Muscle layer of duodenum (tissue), 2 donors: ENCODE data around the gene CYP1A2.

Experiments used
- H3K27ac ChIP-seq: one replicate; pipeline ENCODE4 v1.7.0; 2013; ENCODE audit warnings: mild to moderate bottlenecking, low read length
- H3K27me3 ChIP-seq: one replicate; pipeline ENCODE4 v1.7.0; 2013; ENCODE audit warnings: low read depth, mild to moderate bottlenecking, control low read depth, low read length
- H3K36me3 ChIP-seq, 2 donors: one replicate each; pipeline ENCODE4 v1.7.0; 2013; ENCODE audit warnings: low read length in 2 of 2, control low read depth in 1 of 2, mild to moderate bottlenecking in 1 of 2; ENCODE audit not compliant: insufficient read depth in 2 of 2, control insufficient read depth in 1 of 2
- H3K4me1 ChIP-seq, 2 donors: one replicate each; pipeline ENCODE4 v1.7.0; 2013; ENCODE audit warnings: low read length in 2 of 2, mild to moderate bottlenecking in 2 of 2, control low read depth in 1 of 2, moderate library complexity in 1 of 2; ENCODE audit not compliant: insufficient read depth in 2 of 2, control insufficient read depth in 1 of 2
- H3K4me3 ChIP-seq, 2 donors: one replicate each; pipeline ENCODE4 v1.7.0; 2013; ENCODE audit warnings: low read length in 2 of 2, low read depth in 1 of 2, mild to moderate bottlenecking in 1 of 2
- H3K9me3 ChIP-seq, 2 donors: one replicate each; pipeline ENCODE4 v1.7.0; 2013; ENCODE audit warnings: low read length in 2 of 2, control low read depth in 1 of 2, mild to moderate bottlenecking in 1 of 2; ENCODE audit not compliant: control insufficient read depth in 1 of 2
- donor health status: healthy.

CYP1A2 gene

DNA sequence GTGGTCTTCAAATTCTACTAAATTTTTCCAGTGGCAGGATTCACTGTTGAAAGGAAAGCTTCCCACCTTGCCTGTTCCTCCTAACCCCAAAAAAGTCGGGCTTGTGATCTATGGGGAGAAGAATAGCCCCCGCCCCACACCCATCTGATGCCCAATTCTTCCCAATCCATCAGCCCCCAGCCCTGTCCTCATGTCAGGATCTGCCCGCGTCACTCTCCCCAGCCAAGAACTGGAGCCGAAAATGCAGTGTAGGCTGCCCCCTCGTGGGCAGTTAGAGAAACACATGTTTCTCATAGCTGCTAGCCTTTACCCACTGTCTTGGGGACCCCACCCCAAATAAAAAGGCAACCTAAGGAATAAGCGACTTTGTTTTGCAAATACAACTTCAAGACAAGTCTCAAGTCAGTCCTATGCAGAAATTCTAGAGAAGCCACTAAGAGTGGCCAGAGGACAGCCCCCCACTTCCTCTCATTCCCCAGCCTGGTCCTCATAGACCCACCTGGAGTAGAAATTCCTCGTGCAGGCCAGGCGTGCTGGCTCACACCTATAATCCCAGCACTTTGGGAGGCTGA, 20.2 kb downstream of the CYP1A2 start:
- H3K4me3 ChIP-seq, result no peak overlapping the region
- no peak overlapping the region for H3K27ac ChIP-seq
- H3K4me1 ChIP-seq, result no peaks in the 10 kb centered on the region
- H3K9me3 ChIP-seq, result no peaks in the 10 kb centered on the region
- H3K27me3 ChIP-seq, result no peaks in the 10 kb centered on the region
- no peaks in the 10 kb centered on the region for H3K36me3 ChIP-seq

DNA sequence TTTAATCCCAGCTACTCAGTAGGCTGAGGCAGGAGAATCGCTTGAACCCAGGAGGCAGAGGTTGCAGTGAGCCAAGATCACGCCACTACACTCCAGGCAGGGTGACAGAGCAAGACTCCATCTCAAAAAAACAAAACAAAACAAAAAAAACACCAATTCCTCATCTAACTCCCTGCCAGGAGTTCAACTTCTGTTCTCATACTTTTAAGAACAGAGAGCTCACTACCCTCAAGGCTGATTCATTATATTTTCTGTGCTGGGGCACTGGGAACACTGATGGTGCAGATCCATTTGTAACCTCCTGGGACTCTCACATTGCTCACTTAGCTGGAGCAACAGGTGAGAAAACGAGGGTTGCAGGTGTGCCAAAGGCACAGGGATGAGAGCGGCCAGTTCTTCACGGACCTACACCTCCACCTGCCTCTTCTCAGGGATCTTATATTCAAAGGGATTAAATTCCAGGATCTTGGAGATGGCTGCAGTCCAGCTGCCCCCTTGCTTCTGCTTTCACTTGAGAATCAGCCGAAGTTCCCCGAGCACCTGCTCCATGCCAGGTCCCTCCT, 20.9 kb downstream of the CYP1A2 start:
- no peaks in the 10 kb centered on the region for H3K36me3 ChIP-seq
- H3K9me3 ChIP-seq, result no peaks in the 10 kb centered on the region
- no peak overlapping the region for H3K4me3 ChIP-seq
- H3K4me1 ChIP-seq, result no peaks in the 10 kb centered on the region
- H3K27me3 ChIP-seq, result no peaks in the 10 kb centered on the region
- no peak overlapping the region for H3K27ac ChIP-seq

GRCh38 chr15:74770211-74770903, 21.7 kb downstream of the CYP1A2 start:
- Histone ChIP-seq H3K27me3 (no peaks in the 10 kb centered on the region), H3K27ac (no peak overlapping the region), H3K36me3 (no peaks in the 10 kb centered on the region), H3K4me3 (no peak overlapping the region), H3K9me3 (no peaks in the 10 kb centered on the region), H3K4me1 (no peaks in the 10 kb centered on the region)

DNA sequence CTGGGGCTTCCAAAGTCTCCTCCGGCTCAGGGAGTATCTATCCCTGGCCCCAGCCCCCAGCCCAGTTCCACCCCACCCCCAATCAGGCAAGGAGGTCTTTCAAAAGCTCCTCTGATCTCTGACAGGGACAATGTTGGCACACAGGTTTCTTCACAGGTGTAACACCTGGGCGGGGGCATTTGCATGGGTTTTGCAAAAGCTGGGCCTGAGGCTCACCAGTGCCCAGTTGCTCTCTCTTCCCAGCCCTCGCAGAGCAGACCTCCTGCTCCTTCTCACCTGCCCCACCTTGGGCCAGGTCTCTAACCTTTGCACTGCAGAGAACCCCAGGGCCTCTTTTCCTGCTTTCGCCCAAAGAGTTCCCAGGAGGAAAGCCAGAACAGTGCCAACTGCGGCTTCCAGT, 24.7 kb downstream of the CYP1A2 start:
- Histone ChIP-seq H3K4me3 (no peak overlapping the region), H3K27ac (peak overlapping the region; percentile 16), H3K27me3 (no peaks in the 10 kb centered on the region), H3K9me3 (no peaks in the 10 kb centered on the region), H3K4me1 (peaks cover 7 to 16% of the 10 kb centered on the region in 2 donors), H3K36me3 (no peaks in the 10 kb centered on the region)

DNA sequence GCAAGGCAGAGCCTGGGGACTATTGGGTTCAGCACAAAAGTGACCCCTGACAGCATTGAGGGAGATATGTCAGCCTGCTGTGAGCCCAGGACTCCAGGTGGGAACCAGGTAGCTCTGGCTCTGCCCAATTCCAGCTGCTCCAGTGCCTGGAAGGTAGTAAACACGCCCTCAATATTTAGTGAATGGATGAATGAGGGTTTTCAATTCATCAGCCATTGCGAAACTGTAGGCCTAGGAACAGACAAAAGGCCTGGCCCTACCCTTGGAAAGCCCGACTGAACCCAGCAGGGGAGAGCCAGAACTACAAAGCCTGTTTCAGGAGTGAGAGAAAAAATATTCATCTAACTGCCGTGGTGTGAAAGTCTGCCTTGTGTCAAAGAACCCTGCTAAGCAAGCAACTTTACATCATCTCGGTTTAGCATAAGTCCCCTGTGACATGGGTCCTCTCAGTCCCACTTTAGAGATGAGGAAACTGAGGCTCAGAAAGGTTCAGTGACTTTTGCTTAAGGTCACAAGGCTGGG, 25.1 kb downstream of the CYP1A2 start:
- H3K4me1 ChIP-seq, result peaks cover 7 to 16% of the 10 kb centered on the region in 2 donors
- H3K36me3 ChIP-seq, result no peaks in the 10 kb centered on the region
- H3K27me3 ChIP-seq, result no peaks in the 10 kb centered on the region
- no peaks in the 10 kb centered on the region for H3K9me3 ChIP-seq
- peak overlapping the region; percentile 16 for H3K27ac ChIP-seq
- no peak overlapping the region for H3K4me3 ChIP-seq

DNA sequence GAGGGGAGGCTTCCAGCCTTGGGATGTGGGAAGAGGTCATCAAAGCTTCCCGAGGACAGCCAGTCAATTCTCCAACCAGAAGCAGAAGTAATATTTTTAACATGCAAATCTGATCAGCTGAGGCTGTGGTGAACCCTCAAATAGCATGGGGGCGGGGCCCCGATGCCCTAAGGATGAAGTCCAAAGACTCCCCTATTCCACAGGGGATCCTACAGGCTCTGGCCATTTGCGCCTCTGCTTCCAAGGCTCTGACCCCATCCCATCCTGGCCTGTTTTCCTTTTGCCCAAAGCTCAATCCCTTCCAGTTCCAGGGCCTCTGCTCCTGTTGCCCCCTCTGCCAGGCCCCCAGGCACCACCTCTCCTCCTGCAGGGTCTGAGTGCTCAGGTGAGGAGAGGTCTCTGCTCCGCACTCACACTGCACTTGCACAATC, 26.5 kb downstream of the CYP1A2 start:
- H3K4me1 ChIP-seq, result peaks cover 7 to 16% of the 10 kb centered on the region in 2 donors
- no peaks in the 10 kb centered on the region for H3K27me3 ChIP-seq
- no peaks in the 10 kb centered on the region for H3K9me3 ChIP-seq
- no peak overlapping the region for H3K4me3 ChIP-seq
- H3K36me3 ChIP-seq, result no peaks in the 10 kb centered on the region
- H3K27ac ChIP-seq, result no peak overlapping the region

DNA sequence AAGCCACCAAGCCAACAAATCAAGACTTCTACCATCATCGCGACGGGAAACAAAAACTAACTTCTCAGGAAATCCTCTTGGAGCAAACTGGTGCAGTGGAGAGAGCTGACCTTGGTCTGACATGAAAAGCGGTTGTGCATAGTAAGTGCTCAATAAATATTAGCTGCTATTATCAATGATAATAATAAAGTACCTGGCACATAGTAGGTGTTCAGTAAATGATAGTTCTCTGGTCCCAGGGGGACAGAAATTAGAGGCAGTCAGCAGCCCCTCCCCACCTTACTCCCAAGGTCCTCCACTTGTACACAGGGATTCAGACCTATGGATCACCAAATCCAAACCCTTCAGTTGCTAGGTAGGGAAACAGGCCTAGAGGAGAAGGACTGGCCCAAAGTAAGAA, 27.2 kb downstream of the CYP1A2 start:
- Histone ChIP-seq H3K27ac (no peak overlapping the region), H3K27me3 (no peaks in the 10 kb centered on the region), H3K4me3 (no peak overlapping the region), H3K36me3 (no peaks in the 10 kb centered on the region), H3K4me1 (peaks cover 12 to 17% of the 10 kb centered on the region in 2 donors), H3K9me3 (no peaks in the 10 kb centered on the region)

DNA sequence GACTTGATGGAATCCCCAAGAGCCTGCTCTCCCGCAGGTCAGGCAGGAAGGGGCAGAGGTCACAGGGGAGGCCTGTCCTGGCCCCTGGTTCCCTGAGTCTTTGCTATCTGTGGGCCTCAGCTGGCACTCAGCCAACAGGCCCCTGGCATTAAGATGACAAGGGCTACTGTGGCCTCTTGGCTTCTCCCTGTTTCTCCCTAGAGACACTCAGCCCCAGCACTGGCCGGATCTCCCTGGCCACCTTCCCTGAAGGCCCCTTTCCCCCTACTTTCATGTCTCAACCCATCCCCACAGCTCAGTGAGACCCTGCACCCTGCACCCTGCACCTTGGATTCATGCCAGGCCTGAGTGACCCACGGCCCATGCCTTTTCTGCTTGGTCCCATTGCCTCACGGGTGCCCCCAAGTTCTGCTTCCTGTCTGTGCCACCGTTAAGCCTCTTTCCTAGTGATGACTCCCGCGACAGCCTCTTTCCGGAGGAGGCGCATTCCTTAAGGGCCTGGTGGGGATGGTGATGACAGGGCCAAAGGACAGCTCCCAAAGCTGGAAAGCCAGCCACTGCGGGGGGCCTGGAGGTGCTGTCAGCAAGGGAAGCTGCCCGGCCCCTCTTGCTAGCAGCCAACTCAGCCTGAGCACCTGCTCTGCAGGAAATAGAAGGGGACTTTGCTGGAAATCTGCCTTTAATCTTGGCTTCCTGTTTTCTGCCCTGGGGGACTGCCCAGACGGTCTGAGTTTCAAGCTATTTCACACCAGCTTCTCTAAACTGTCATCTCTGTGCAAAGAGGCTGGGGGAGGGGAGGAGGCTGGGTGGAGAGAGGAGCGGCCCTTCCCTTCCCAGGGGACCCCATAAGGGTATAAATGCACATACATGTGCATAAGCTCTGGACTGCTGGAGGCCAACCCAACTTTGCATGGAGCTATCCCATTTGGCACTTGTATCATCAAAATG, 28.4 kb downstream of the CYP1A2 start:
- Histone ChIP-seq H3K9me3 (no peaks in the 10 kb centered on the region), H3K36me3 (no peaks in the 10 kb centered on the region), H3K27me3 (no peaks in the 10 kb centered on the region), H3K27ac (peak overlapping the region; percentile 51), H3K4me3 (no peak overlapping the region), H3K4me1 (peaks cover 21 to 24% of the 10 kb centered on the region in 2 donors)

GRCh38 chr15:74777769-74778598, 29.3 kb downstream of the CYP1A2 start:
- no peak overlapping the region for H3K4me3 ChIP-seq
- H3K36me3 ChIP-seq, result no peaks in the 10 kb centered on the region
- H3K9me3 ChIP-seq, result no peaks in the 10 kb centered on the region
- peaks cover 23 to 24% of the 10 kb centered on the region in 2 donors for H3K4me1 ChIP-seq
- no peaks in the 10 kb centered on the region for H3K27me3 ChIP-seq
- H3K27ac ChIP-seq, result peak overlapping the region; percentile 36

DNA sequence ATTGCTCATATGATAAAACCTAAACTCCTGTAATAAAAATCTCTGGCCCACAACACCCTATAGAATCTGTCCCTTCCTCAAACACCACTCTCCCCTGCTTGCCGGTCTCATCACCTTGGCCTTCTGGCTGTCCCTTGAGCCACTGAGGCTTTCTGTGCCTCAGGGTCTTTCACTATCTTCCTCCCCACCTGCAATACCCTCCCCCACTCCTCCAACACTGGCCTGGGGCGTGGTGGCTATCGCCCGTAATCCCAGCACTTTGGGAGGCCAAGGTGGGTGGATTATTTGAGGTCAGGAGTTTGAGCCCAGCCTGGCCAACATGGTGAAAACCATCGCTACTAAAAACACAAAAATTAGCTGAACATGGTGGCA, 29.9 kb downstream of the CYP1A2 start:
- Histone ChIP-seq H3K4me3 (no peak overlapping the region), H3K27ac (no peak overlapping the region), H3K27me3 (no peaks in the 10 kb centered on the region), H3K4me1 (peaks cover 24 to 29% of the 10 kb centered on the region in 2 donors), H3K9me3 (no peaks in the 10 kb centered on the region), H3K36me3 (no peaks in the 10 kb centered on the region)
